Measurements from ENCODE around the gene PSMA3.

PSMA3 gene

GRCh38 chr14:58299401-58300330 is 55.0 kb downstream of the PSMA3 start:
- peak; percentile 35 for DNase-seq

- DNase-seq, result no peak
Measured at GRCh38 chr14:58301416-58301815, 56.8 kb downstream of the PSMA3 start.

- DNase-seq, result no peak
Measured at GRCh38 chr14:58305730-58306129, 61.1 kb downstream of the PSMA3 start.

- no peak for DNase-seq
Measured at GRCh38 chr14:58307597-58308316, 63.1 kb downstream of the PSMA3 start.

GRCh38 chr14:58309086-58309485 is 64.4 kb downstream of the PSMA3 start:
- no peak for DNase-seq

- DNase-seq, result no peak
Measured at GRCh38 chr14:58313699-58314098, 69.1 kb downstream of the PSMA3 start.

- no peak for DNase-seq
Measured at GRCh38 chr14:58315606-58316005, 71.0 kb downstream of the PSMA3 start.
